ENCODE measurements around the gene DACH1.

DNA sequence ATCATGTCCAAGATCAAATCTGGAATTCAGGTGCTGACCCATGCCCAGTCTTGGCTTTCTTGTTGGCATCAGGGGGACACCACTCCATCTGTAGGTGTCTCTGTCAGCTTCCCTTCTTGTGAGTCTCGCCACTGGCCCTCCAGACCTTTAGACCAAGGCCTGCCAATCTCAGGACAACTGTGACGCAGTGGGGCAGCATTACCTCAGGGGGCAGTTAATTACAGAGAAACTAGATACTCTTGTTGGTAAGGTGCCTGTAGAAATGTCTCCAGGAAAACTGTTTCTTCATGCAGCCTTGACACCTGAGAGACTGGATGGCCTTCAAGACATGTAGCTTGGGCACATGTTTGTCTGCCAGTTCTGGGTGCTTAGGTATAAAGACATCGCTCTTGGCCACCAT lies 46.7 kb upstream of the DACH1 start:
- TF ChIP-seq, protein P1, sequence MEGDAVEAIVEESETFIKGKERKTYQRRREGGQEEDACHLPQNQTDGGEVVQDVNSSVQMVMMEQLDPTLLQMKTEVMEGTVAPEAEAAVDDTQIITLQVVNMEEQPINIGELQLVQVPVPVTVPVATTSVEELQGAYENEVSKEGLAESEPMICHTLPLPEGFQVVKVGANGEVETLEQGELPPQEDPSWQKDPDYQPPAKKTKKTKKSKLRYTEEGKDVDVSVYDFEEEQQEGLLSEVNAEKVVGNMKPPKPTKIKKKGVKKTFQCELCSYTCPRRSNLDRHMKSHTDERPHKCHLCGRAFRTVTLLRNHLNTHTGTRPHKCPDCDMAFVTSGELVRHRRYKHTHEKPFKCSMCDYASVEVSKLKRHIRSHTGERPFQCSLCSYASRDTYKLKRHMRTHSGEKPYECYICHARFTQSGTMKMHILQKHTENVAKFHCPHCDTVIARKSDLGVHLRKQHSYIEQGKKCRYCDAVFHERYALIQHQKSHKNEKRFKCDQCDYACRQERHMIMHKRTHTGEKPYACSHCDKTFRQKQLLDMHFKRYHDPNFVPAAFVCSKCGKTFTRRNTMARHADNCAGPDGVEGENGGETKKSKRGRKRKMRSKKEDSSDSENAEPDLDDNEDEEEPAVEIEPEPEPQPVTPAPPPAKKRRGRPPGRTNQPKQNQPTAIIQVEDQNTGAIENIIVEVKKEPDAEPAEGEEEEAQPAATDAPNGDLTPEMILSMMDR (IDR thresholded peaks at IDR 0.05), result no peak
- TF ChIP-seq POLR2A (IDR thresholded peaks at IDR 0.05), result no peak

Data from uterus (tissue), 2 donors.